GM23248 (cell line): ENCODE data around the gene AICDA. TPM values are rescaled to one million over a fixed set of nuclear protein-coding genes. Genes with fewer than 3 reads are reported as not detected.
"Not testable (repeated sequence)": the region's sequence is repeated elsewhere in the genome, so short reads cannot be mapped to it uniquely, and the experiment has no call there.

ENCODE experiments used
- DNase-seq: peaks from one replicate; pipeline ENCODE4 v3.0.0-alpha.2; 2015
- H2AFZ ChIP-seq: fragments of 200-600 bp; sonication (generic); 2 replicates; pipeline ENCODE4 v1.6.1; 2016; ENCODE audit warnings: antibody characterized with exemption
- H3F3A ChIP-seq: fragments of 200-600 bp; sonication (generic); 2 replicates; pipeline ENCODE4 v1.6.1; 2016; ENCODE audit warnings: mild to moderate bottlenecking, antibody characterized with exemption, mixed run types; ENCODE audit not compliant: insufficient read depth
- H3K27ac ChIP-seq: fragments of 200-600 bp; sonication (generic); 2 replicates; pipeline ENCODE4 v1.5.1; 2016; ENCODE audit warnings: mild to moderate bottlenecking
- H3K27me3 ChIP-seq: fragments of 200-600 bp; sonication (generic); replicated peaks from 2 replicates; pipeline ENCODE4 v1.6.1; 2016; ENCODE audit warnings: mild to moderate bottlenecking; ENCODE audit not compliant: insufficient read depth
- H3K36me3 ChIP-seq: fragments of 200-600 bp; sonication (generic); 2 replicates; pipeline ENCODE4 v1.6.1; 2016; ENCODE audit warnings: low read depth, mild to moderate bottlenecking
- H3K4me1 ChIP-seq: fragments of 200-600 bp; sonication (generic); 2 replicates; pipeline ENCODE4 v1.6.1; 2016; ENCODE audit warnings: mild to moderate bottlenecking; ENCODE audit not compliant: insufficient read depth
- H3K4me2 ChIP-seq: fragments of 200-600 bp; sonication (generic); one replicate; pipeline ENCODE4 v1.6.1; 2016; ENCODE audit warnings: mild to moderate bottlenecking; ENCODE audit not compliant: unreplicated experiment
- H3K4me3 ChIP-seq: fragments of 200-600 bp; sonication (generic); 2 replicates; pipeline ENCODE4 v1.5.1; 2016; ENCODE audit warnings: mild to moderate bottlenecking
- H3K79me2 ChIP-seq: fragments of 200-600 bp; sonication (generic); 2 replicates; pipeline ENCODE4 v1.6.1; 2016; ENCODE audit warnings: mild to moderate bottlenecking; ENCODE audit not compliant: insufficient read depth
- H3K9ac ChIP-seq: fragments of 200-600 bp; sonication (generic); 2 replicates; pipeline ENCODE4 v1.6.1; 2016; ENCODE audit warnings: mild to moderate bottlenecking
- H3K9me2 ChIP-seq: fragments of 200-600 bp; sonication (generic); 2 replicates; pipeline ENCODE4 v1.6.1; 2016; ENCODE audit warnings: mixed run types, mild to moderate bottlenecking, moderate library complexity; ENCODE audit not compliant: insufficient read depth
- H3K9me3 ChIP-seq: fragments of 200-600 bp; sonication (generic); one replicate; pipeline ENCODE4 v1.6.1; 2017; ENCODE audit warnings: low read depth
- H4K20me1 ChIP-seq: fragments of 200-600 bp; sonication (generic); 2 replicates; pipeline ENCODE4 v1.6.0; 2016; ENCODE audit not compliant: insufficient read depth
- EZH2 ChIP-seq: fragments of 200-600 bp; sonication (generic); IDR thresholded peaks from 2 replicates; pipeline ENCODE4 v1.6.1; 2018; ENCODE audit warnings: antibody characterized with exemption, mild to moderate bottlenecking; ENCODE audit not compliant: insufficient read depth, poor library complexity, severe bottlenecking
- EZH2phosphoT487 ChIP-seq: fragments of 200-600 bp; sonication (generic); IDR thresholded peaks from 2 replicates; pipeline ENCODE4 v1.6.1; 2018; ENCODE audit warnings: antibody characterized with exemption, moderate library complexity, mild to moderate bottlenecking, low read depth; ENCODE audit not compliant: insufficient read depth
- WGBS, 2 experiments: methylation state at CpG; one replicate each; pipeline ENCODE4 v1.1.6; 2015 to 2017; ENCODE audit warnings: low lambda C conversion rate in 2 of 2, low coverage in 1 of 2; ENCODE audit errors: missing lambda C conversion rate in 2 of 2; 5-methylcytosine and 5-hydroxymethylcytosine counted together
- in situ Hi-C: fragments of 300-500 bp; cut with MboI; formaldehyde crosslinking; loops from 2 replicates; pipeline ENCODE4 v1.15.0; 2020
- polyA plus RNA-seq: library from polyadenylated mRNA; unstranded; fragments of >200 nt; fragmentation: Nextera tagmentation; extraction: Ambion mirVana; gene quantifications from 2 replicates; pipeline ENCODE4 v1.2.1, GENCODE V29; 2016
- total RNA-seq: library from RNA; depleted of rRNA; stranded (reverse); fragments of >200 nt; shearing (Covaris generic); gene quantifications from 2 replicates; pipeline ENCODE4 v1.2.3, GENCODE V29; 2014

AICDA gene
- total and polyA plus RNA-seq, 2 experiments from 2014 or later: not detected

- in situ Hi-C loops: no loop called here
- 14 to 17% methylated on average over 2 of the region's 2 CpGs for WGBS, 2 experiments
- Histone ChIP-seq H3K4me1 (no peaks in the 10 kb centered on the region), H3K9me3 (no peaks in the 10 kb centered on the region), H3F3A (no peaks in the 10 kb centered on the region), H3K36me3 (no peaks in the 10 kb centered on the region), H3K4me3 (no peak overlapping the region), H3K9ac (no peak overlapping the region), H3K4me2 (no peak overlapping the region), H3K27me3 (no peaks in the 10 kb centered on the region), H3K27ac (no peak overlapping the region), H3K79me2 (no peaks in the 10 kb centered on the region), H3K9me2 (no peaks in the 10 kb centered on the region), H2AFZ (no peak overlapping the region), H4K20me1 (no peaks in the 10 kb centered on the region)
- DNase-seq: peak; percentile 6
- no peak for TF ChIP-seq EZH2phosphoT487
- TF ChIP-seq EZH2: no peak
Observed at GRCh38 chr12:8572507-8572906, 40.2 kb downstream of the AICDA start.

DNA sequence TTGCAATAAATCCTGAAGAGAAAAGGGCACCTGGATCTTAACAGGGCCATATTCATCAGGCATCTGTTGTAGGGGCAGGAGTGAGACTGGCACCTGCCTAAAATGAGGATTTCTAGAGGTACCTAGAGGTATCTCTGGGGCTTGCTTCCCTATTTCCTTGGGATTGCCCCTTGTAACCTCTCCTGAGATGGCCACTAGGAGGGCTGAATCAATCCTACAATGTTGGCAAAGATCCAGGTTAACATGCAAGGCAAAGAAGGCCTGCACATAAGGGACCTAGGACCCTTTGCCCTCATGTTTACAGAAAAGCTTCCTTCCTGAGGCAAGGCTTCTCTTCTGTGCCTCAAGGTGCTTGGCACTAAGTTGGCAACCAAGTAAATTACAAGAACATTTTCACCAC lies 46.1 kb downstream of the AICDA start:
- no peak overlapping the region for H2AFZ ChIP-seq
- H3F3A ChIP-seq: no peaks in the 10 kb centered on the region
- in situ Hi-C loops: no loop called here
- no peaks in the 10 kb centered on the region for H3K4me1 ChIP-seq
- no peak overlapping the region for H3K4me3 ChIP-seq
- H3K36me3 ChIP-seq: no peaks in the 10 kb centered on the region
- no peak for DNase-seq
- H3K4me2 ChIP-seq: no peak overlapping the region
- H3K27ac ChIP-seq: no peak overlapping the region
- no peaks in the 10 kb centered on the region for H3K9me3 ChIP-seq
- H3K27me3 ChIP-seq: no peaks in the 10 kb centered on the region
- no peaks in the 10 kb centered on the region for H4K20me1 ChIP-seq
- no peak overlapping the region for H3K9ac ChIP-seq
- no peaks in the 10 kb centered on the region for H3K79me2 ChIP-seq
- H3K9me2 ChIP-seq: no peaks in the 10 kb centered on the region
- TF ChIP-seq EZH2phosphoT487 (no peak), EZH2 (no peak)

DNA sequence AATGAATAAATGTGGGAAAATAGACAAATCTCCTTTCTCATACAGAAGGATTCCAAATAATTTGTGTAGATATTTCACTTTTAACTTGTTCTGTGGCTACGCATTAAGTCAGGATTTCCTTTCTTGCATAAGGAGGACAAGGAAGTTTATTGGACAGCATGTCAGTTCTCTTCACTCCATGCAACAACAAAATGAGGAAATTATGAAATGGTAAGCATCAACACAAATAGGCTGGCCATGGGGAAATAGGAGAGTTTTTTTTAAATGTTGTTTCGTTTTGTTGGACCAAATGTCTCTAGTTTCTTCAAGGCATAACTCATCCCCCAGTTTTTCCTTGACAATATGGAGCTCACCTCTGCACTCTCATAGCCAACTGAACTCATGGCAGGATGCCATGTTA lies 46.6 kb downstream of the AICDA start:
- H3K27me3 ChIP-seq, H2AFZ ChIP-seq, H3K27ac ChIP-seq, H3K4me2 ChIP-seq, H3K79me2 ChIP-seq, H4K20me1 ChIP-seq, DNase-seq, H3K4me1 ChIP-seq, H3K9ac ChIP-seq, H3F3A ChIP-seq, H3K9me2 ChIP-seq, in situ Hi-C loops, H3K36me3 ChIP-seq, H3K9me3 ChIP-seq, H3K4me3 ChIP-seq: not testable (repeated sequence)
- 49% methylated on average over 2 of the region's 2 CpGs for WGBS, 2 experiments

- TF ChIP-seq EZH2 (no peak), EZH2phosphoT487 (no peak)
- Histone ChIP-seq H3K4me3 (no peak overlapping the region), H3K9me2 (no peaks in the 10 kb centered on the region), H3K36me3 (no peaks in the 10 kb centered on the region), H3F3A (no peaks in the 10 kb centered on the region), H2AFZ (no peak overlapping the region), H3K79me2 (no peaks in the 10 kb centered on the region), H3K4me1 (no peaks in the 10 kb centered on the region), H3K4me2 (no peak overlapping the region), H3K9me3 (no peaks in the 10 kb centered on the region), H3K9ac (no peak overlapping the region), H3K27ac (no peak overlapping the region), H3K27me3 (no peaks in the 10 kb centered on the region), H4K20me1 (no peaks in the 10 kb centered on the region)
- DNase-seq: no peak
- in situ Hi-C loops: no loop called here
- 33 to 39% methylated on average over 22 of the region's 22 CpGs for WGBS, 2 experiments
Observed at GRCh38 chr12:8564656-8565055, 48.0 kb downstream of the AICDA start.

DNA sequence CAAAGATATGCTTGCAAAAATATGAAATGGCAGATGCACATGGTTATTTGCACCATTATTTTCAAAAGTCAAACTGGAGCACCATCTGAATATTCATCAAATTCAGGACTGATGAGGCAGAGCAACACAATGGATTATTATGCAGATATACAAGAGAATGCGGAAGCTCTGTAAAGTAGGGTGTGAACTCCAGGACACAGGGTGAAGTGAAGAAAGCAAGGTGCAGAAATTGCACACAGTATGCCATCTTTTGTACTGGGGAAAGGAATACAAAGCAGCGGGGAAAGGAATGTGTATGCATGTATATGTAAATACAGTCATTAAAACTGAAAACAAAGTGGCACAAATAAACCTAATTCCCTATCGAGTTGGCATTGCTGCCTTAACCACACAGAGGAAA lies 49.3 kb downstream of the AICDA start:
- Histone ChIP-seq H4K20me1 (no peaks in the 10 kb centered on the region), H3K36me3 (no peaks in the 10 kb centered on the region), H2AFZ (no peak overlapping the region), H3K9me3 (no peaks in the 10 kb centered on the region), H3K27ac (no peak overlapping the region), H3F3A (no peaks in the 10 kb centered on the region), H3K4me1 (no peaks in the 10 kb centered on the region), H3K4me3 (no peak overlapping the region), H3K9ac (no peak overlapping the region), H3K9me2 (no peaks in the 10 kb centered on the region), H3K27me3 (no peaks in the 10 kb centered on the region), H3K79me2 (no peaks in the 10 kb centered on the region), H3K4me2 (no peak overlapping the region)
- no peak for TF ChIP-seq EZH2phosphoT487
- no peak for TF ChIP-seq EZH2
- no peak for DNase-seq
- 34 to 36% methylated on average over 3 of the region's 3 CpGs for WGBS, 2 experiments
- in situ Hi-C loops: no loop called here
